ENCODE measurements around the gene FOXP1.

The FOXP1 gene

DNA sequence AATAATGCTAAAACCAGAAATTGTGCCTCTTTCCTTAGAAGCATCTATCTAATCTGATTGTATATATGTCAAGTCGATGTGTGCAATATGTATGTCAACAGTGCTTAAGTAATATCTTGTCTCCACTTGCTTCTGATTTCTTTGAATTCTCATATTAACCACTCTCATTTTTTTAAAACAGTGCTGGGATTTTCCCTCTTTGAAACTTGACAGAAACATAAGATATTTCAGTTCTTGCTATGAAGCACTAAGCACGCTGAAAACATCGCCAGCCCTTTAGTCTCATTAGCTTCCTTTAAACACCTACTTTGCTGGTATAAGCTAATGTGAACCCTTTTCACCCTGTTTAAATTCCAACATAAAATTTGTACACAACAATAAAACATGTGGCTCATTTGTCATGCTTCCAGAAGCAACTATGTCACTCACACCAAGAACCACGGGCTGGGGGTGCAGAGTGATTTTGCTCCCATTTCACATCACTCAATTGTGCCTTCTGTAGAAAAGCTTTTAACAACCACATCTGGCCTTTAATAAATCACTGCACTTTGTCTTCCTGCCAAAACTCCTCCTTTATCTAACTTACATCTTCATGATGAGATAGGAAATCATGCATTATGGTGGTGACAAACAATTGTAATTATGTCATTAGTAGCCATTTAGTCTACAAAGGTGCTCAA lies 185.2 kb downstream of the FOXP1 start:
- no peak for DNase-seq (ENCODE audit: low spot score)

DNA sequence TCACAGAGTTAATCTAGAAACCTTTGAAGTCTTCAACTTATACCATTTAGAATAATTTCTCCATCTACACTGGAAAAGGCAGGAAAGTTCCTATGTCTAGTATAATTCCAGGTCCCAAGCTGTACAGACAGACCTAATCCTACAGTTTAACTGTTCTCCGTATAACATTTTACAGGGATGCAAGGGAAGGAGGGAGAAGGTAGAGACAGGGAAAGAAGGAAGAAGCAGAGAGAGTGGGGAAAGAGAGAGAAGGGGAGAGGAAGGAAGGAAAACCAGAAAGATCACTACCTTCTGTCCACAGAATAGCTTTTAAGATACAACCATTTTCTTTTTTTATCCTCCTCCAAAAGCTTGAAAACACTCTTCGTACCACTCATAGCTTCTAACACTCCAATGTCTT lies 185.8 kb downstream of the FOXP1 start:
- DNase-seq (ENCODE audit: low spot score), result no peak

DNA sequence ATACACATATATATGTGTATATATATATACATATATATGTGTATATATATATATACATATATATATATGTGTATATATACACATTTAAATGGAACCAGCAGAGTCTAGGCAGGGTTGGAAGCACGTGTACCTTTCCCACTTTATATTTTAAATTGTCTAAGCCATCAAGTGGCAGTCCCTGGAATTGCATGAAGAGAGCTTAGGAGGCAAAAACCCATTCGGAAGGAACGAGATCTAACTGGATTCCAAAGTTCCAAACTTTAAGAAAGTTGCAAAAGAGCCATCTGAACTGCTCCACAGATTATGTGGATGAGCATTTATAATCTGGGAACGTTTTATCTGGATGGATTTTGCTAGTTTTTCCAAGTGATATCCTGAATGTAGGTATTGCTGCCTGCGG lies 186.5 kb downstream of the FOXP1 start:
- DNase-seq (ENCODE audit: low spot score), result peak; percentile 18

DNA sequence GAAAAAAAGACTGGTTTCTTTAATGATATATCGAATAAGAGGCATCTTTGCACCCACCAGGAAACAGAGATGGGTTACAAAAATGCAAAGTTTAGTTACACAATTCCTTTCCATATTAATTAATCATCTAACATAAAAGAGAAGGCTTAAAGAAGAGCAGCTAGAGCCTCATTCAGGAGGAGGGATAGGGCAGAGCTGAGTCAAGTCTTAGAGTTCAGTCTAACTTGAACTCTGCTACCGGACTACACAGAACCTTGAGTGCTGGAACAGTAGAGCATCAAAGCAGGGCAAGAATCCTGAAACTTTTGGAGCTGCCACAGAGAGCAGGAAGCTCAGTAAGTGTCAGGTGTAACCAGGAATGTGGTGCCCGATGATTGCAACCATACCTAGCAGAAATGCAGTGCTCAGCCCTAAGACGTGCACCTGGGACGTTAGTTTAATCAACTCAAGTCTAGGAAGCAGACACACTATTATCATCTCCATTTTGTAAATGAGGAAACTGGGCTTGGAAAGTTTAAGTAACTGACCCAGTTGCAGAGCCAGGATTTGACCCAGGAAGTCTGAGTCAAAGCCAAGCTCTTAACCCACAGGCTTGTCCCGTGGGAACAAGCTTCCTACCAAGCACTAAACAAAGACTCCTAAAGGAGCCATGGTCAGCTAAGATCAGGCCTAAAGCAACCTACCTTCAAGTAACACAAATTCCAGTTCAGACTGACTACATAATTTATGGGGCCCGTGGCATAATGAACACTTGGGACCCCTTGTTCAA lies 187.4 kb downstream of the FOXP1 start:
- DNase-seq (ENCODE audit: low spot score), result no peak

DNA sequence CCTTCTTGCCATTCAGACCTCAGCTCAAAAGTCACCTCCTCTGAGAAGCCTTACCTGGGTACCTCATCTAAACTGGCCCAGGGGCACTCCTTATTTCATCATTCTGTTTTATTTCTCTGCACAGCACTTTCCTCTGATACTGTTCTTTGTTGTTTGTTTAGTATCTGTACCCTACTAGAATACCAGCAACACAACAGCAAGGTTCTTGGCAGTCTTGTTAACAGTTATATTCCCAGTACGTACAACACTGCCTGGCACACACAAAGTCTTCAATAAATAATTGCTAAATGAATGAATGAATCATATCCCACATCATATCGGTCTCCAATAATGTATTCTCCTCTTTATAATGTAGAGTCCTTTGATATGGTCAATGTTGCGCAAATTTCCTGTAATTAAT lies 188.1 kb downstream of the FOXP1 start:
- DNase-seq (ENCODE audit: low spot score), result no peak

DNA sequence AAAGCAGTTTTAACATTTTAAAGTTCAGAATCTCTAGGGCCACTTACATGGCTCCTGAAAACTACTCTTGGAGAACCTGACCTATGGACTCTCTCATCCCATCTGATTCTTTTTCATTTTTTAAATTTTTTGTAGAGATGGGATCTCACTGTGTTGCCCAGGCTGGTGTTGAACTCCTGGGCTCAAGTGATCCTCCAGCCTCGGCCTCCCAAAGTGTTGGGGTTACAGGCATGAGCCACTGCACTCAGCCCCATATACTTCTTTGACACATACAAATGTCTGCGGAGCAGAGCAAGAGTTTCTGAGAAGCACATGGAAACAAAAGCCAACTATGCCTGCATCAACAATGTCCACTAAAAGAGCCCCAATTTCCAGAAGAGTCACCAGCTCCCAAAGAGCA lies 189.8 kb downstream of the FOXP1 start:
- DNase-seq (ENCODE audit: low spot score), result no peak

DNA sequence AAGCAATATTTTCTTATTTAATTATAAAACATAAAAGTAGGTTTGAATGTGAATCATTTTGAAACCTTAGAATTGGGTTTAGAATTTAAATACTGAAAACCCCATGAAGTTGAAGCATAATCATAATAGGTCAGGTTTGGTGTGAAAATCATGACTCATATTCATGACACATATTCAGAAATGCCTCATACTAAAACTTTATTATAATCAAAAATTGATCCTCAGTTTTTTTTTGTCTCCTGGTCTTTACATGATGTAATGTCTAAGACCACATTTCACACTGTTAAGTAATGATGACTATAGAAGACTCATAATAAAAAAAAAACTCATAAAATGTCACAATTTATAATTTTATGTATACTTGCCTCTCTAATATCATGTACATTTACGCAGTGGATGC lies 190.4 kb downstream of the FOXP1 start:
- no peak for DNase-seq (ENCODE audit: low spot score)

DNA sequence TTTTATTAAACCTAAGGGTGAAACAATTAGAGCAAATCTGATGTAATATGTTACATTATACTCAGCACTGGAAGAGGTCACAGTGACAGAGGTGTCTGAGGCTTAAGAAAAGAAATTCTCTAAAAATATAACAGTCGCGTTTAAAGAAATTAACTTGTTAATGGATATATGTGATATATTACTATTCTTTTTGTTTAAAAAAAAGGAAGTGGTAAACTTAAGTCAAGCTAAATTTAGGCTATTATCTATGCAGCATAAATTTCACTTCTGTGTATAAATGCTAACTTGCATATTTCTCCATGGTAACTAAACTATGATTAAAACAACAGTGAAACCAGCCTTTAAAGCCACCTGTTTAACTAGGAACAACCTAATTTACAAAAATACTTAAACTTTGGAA lies 191.3 kb downstream of the FOXP1 start:
- no peak for DNase-seq (ENCODE audit: low spot score)

DNA sequence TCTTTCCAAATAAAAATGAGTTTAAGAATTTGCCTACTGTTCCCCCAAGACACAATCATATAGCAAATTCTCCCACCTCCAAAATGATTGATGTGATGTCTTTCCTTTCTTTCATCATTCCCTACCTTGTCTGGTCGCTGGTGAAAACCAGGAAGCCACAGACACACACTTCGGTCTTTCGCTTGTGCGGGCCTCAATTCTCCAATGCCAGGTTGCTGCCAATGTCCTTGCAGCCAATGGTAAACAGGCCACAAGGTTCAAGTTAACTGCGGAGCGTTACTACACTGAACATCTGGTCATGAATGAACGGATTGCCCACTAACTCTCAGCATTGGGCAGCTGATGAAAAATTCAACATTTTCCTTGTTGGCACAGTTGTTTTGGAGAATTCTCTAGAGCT lies 192.2 kb downstream of the FOXP1 start:
- no peak for DNase-seq (ENCODE audit: low spot score)

DNA sequence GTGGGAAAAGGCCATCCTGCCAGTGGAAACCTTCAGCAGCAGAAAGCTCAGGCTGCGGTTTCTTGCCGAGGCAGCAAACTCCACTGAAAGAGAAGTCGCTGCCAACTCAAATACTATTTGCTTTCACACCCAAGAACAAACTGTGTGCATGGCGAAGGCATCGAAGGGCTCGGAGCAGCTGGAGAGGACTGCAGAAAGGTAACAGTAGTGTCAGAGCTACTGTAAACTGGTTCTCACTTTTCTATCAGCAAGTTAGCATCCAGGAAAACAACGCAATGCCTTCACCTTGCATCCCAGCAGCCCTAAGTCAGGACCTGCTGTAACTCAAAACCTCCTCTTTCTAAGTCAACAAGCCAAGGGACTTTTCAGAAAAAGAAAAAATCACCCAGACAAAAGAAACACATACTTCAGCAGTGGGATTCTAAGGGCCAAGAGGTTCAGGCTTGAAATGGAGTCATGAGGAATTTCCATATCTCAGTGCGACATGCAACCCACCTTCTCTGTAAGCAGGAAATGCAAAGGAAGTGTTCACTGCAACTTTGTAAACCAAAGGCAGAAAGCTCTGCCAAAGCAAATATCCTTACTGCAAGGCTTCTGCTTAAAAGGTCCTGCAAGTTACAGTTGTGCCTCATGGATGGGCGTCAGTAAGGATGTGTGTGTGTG lies 193.5 kb downstream of the FOXP1 start:
- DNase-seq (ENCODE audit: low spot score), result peak; percentile 29

DNA sequence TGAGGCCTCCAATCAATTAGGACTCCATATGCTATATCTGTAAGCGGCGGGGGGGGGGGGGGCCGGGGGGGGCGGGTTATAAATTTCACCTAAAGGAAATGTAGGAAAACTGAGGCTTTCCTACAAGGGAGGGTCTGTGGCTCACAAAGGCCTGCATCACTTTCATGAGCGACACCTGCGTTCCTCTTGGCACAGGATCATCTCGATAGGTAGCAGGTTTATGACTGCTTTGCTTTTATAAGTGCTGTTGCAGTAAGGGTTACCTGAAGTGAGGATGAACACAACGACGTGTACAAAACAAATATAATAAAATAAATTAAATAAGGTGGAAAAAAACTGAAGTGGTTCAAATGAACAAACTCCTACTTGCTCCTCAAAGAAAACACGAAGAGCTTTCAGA lies 194.3 kb downstream of the FOXP1 start:
- no peak for DNase-seq (ENCODE audit: low spot score)

DNA sequence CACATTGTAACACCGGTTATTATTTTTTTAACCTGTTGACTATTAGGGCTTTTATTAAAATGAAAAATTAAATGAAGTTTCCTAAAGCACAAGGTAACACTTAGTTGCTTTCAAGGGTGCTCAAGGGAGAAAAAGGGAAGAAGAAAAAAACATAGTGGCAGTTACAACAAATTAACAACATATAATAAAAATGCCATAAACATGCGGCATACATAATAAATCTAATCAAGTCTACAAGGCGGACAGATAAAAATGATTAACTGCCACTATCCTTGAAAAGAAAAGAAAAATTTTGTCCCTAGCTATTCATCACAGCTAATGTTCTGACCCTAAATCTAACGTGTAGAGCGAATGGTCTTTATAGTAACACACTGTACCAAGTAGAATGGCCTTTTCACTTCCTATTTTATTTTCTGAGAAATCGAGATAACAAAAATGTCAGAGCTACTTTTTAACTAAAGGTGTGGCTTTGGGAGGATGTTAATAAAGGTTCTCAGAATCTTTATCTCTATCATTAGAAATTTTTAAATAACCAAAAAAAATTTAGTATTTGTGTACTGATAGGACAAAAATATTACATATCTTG lies 194.9 kb downstream of the FOXP1 start:
- no peak for DNase-seq (ENCODE audit: low spot score)

DNA sequence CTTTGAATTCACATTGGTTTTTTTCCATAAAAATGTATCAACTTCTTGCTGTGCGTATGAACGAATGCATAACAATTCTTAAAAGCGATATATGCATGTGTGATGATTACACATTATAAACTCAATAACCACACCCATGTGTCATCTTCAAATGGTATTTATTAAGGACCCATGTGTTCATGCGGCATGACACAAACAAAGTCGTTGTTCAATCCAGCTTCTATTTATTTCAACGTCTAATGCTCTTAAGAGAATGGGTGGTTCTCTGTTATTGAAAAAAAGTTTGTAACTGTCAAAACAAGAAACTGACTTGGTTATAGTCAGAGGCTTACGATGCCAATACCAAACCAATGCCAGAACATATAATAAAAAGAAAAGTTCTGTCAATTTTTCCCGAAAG lies 195.9 kb downstream of the FOXP1 start:
- DNase-seq (ENCODE audit: low spot score), result no peak

DNA sequence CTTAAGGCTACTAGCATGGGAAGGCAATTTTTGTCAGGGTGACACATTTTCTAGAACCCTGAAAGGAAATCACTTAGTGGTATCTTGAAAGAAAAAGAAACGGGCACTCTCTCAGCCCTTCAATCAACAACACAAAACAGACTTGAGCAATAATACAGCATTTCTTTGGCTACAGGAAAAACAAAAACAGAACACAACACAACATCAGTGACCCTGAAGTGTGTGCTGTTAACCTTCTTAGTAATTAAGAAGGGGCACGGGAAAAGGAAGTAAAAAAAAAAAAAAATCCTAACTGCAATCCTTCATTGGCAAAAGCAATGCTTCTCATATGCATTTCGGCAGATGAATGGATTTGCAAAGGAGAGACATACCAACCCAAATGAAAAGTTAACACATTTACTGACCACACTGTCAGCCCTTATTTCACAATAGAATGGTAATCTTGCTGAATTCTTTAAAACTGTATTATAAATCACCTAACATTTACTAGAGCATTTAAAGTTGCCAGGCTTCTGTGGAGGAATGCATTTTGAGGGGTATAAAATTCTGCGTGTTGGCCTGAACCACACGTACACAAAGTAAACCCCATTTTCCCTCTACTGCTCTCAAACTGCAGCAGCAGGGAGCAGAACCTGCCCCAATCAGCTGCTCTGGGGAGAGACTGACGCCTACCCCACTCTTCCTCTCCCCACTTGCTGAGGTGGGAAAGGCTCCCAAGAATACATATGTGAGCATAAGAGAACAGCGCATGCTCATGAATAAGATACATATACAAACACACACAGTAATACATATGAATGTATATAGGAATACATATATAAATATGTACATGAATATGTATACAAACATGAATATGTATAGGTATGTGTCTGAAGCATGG lies 198.5 kb downstream of the FOXP1 start:
- DNase-seq (ENCODE audit: low spot score), result no peak

DNA sequence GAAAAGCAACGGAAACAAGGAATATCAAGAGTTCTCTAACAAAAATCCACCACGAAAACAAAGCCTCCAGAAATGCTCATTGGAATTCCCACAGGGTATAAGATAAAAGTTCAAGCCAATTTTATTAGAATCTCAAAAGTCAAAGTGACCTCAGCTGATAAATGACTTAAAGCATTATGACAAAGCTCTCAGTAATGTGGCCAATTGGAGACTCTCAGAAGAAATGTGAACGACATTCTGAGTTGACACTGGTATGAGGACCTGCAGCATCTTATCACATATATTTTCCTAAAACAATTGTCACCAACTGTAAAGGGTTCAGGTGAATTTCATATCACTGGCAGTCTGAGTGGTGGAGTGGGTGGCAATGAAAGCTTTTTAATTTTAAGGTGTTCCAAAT lies 199.1 kb downstream of the FOXP1 start:
- no peak for DNase-seq (ENCODE audit: low spot score)

DNA sequence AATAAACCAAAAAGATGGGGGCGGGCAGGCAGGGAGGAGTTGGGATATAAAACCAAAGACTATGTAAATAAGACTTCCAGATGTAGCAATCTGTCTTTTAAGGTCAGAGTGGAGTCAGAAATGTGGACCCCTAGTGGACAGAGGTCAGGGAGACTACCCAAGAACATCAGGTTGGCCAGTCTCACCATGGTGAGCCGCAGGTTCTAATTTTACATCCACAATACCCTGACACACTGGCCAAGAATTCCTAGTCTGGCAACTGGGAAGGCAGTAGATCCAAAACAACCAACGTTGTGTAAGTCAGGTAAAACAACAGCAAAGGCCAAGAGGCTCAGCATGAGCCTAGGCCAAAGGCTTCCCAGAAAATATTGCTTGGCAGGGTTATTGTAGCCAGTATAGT lies 203.4 kb downstream of the FOXP1 start:
- no peak for DNase-seq (ENCODE audit: low spot score)

DNA sequence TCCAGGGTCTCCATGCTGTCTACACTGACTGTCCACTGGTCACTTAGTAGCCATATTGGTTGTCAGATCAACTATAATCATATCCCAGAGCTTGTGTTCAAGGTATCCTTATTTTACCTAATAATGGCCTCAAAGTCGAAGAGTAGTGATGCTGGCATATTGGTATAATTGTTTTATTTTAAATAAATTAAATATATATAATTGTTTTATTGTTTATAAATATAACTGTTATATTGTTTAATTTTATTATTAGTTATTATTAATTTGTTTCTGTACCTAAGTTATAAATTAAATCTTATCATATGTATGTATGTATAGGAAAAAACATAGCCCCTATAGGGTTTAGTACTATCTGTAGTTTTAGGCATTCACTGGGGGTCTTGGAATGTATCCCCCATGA lies 205.0 kb downstream of the FOXP1 start:
- DNase-seq (ENCODE audit: low spot score), result no peak

DNA sequence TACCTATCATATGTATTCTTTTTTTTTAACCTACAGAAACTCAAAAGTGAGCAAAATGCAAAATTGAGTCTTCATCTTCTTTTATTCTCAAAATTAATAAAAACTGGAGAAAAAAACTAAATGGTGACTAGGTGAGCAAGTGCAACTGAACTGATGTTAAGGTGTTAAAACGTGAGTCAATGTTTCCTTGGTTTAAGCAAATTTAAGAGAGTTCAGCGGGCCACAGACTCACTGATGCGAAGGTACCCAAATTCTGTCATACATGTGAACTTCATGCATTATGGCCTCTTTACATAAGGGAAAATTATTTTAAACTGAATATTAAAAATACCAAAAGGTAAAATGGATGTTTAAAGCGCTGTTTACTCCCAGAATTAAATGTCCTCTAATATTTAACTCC lies 206.6 kb downstream of the FOXP1 start:
- DNase-seq (ENCODE audit: low spot score), result no peak

DNA sequence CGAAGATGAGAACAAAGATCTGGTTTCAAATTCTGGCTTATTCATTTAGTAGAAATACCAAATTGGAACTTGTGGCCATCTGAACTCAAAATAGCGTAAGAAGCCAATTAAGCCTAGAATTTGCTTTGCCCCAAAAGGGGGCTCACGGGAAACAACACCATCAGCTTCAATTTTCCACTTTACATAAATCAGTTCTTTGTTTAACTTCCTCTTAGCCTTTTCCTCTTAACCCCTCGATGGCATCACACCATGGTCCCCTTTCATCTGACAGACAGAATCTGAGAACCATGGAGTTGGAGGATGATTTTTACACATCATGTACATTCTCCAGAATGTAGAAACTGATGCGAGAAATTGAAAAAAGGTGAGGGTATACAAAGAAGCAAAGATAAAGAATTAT lies 207.0 kb downstream of the FOXP1 start:
- no peak for DNase-seq (ENCODE audit: low spot score)

DNA sequence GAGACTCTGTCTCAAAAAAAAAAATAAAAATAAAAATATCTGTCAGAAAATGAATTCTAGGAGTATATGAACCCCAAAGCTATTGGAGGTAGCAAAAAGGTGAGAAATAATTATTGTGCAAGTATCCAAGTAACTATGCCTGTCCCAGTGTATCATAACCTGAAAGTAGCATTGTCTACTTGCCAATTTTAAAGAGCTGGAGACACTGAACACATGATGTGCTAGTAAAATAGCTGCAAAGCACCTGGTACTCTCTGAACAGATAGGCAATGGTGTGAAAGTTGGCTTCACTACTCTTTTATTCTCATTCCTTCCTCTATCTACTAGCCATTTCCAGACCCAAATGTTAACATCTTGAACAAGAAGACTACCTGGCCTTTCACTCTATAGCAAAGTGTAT lies 208.9 kb downstream of the FOXP1 start:
- DNase-seq (ENCODE audit: low spot score), result no peak

DNA sequence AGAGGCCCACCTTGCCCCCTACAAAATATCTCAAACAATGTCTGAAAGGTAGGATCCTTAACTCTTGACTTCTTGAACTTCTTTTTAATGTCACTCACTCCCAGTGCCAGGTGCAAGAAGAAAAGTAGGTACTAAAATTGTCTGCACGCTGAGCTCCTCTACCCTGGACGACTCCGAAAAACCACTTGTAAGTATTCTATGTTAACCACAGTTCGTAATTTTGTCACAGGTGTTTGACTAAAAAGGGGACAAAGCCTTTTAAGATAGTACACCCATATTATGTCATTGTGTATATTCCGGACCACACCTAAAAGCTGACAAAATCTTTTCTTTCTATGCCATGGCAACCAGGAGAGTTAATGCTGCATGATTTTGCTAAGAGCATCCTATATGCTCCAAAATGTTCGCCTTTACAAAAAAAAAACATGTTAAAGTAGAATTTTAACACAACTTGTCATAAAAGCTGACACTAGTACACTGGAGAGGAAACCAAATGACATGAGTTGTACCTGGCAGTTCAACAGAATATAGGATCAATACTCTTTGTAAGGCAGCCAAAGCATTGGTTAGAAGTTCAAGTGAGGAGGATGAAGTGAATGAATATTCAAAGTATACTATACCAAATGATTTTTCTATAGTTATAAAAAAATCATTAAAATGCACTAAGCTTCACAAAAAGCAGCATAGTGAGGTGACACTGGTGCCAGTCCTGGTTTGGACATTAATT lies 210.5 kb downstream of the FOXP1 start:
- no peak for DNase-seq (ENCODE audit: low spot score)

Measured in globus pallidus (tissue), 1 donor.